ENCODE data around the gene TRIM9. TPM values are rescaled to one million over a fixed set of nuclear protein-coding genes. Genes with fewer than 3 reads are reported as not detected.
"Not testable (repeated sequence)": the region's sequence is repeated elsewhere in the genome, so short reads cannot be mapped to it uniquely, and the experiment has no call there.

TRIM9 gene
- total and polyA plus RNA-seq, 2 donors (not counting 3 experiments of a cell fraction or from before 2014, with no cell fraction given): not detected

DNA sequence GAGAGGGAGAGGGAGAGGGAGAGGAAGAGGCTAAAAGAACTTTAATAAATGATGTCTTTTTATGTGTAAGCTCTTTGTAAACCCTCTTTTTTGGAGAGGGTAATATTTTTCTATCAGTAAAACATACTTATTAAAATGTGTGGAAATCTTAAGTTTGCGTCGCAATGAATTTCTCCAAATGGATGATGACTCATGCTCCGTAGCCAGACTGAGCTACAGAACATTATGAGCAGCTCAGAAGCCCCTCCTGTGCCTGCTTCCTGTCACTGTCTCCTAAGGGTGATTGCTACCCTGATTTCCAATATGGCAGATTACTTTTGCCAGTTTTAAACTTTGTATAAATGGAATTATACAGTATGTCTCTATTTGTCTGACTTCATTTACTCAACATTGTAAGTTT is 137.6 kb downstream of the TRIM9 start:
- TF ChIP-seq JUN (IDR thresholded peaks at IDR 0.05; ENCODE audit: borderline replicate concordance, insufficient read depth, insufficient read length, low read depth) (no peak), FOS (IDR thresholded peaks at IDR 0.05; ENCODE audit: borderline replicate concordance, insufficient read depth, low read length) (peak; percentile 17)
- BruUV-seq (replicated peaks): no TSS peak
- POLR2A ChIA-PET: interaction anchor here (0.6 kb wide), 1 partner anchor 694 kb away, joined by 3 read pairs; the partner anchor contains the start of gene FRMD6

DNA sequence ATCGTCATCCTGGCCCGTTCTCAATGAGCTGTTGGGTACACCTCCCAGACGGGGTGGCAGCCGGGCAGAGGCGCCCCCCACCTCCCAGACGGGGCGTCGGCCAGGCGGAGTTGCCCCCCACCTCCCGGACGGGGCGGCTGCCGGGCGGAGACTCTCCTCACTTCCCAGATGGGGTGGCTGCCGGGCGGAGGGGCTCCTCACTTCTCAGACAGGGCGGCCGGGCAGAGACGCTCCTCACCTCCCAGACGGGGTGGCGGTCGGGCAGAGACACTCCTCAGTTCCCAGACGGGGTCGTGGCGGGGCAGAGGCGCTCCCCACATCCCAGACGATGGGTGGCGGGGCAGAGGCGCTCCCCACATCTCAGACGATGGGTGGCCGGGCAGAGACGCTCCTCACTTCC is 138.5 kb downstream of the TRIM9 start:
- intact Hi-C loops (cut with micrococcal nuclease): loop anchor here (5.0 kb wide), 1 partner anchor 141 kb away; the partner anchor contains the start of gene TRIM9
- H3K9me3 ChIP-seq (replicated peaks; ENCODE audit: control insufficient read depth, insufficient read depth, low read length); FAIRE-seq; BruUV-seq (replicated peaks); POLR2A ChIA-PET; H3K4me2 ChIP-seq (ENCODE audit: insufficient read depth, low read length); H3K9me1 ChIP-seq (replicated peaks; ENCODE audit: control insufficient read depth, extremely low read depth, insufficient read depth, low read length); dilution Hi-C loops (cut with MboI; ENCODE audit: extremely low pct_ligation_motif_present, low sequenced_read_pairs); H3K9ac ChIP-seq (replicated peaks; ENCODE audit: extremely low read depth, insufficient read depth, low read length); DNase-seq (ENCODE audit: low read depth, low spot score); H4K20me1 ChIP-seq (replicated peaks; ENCODE audit: control insufficient read depth, extremely low read depth, insufficient read depth, low read length); H2AFZ ChIP-seq (ENCODE audit: low read depth, low read length); CTCF ChIA-PET; H3K27ac ChIP-seq (ENCODE audit: insufficient read depth, low read depth, low read length); H3K79me2 ChIP-seq (ENCODE audit: control insufficient read depth, insufficient read depth, low read length); H3K27me3 ChIP-seq (ENCODE audit: control insufficient read depth in 2 of 2, insufficient read depth in 2 of 2, low read length in 2 of 2); H3K4me3 ChIP-seq (replicated peaks in 1 of 3; ENCODE audit: insufficient read depth in 1 of 3, low read depth in 1 of 3, low read length in 3 of 3); H3K36me3 ChIP-seq (ENCODE audit: control insufficient read depth in 2 of 2, extremely low read depth in 1 of 2, insufficient read depth in 2 of 2, low read length in 2 of 2): not testable (repeated sequence)
- peaks cover 22% of the 10 kb centered on the region for H3K4me1 ChIP-seq (ENCODE audit: control insufficient read depth, extremely low read depth, insufficient read depth, low read length)

More for the DNA sequence above, 137.6 kb downstream of the TRIM9 start:
- H3K27ac ChIP-seq (ENCODE audit: insufficient read depth, low read depth, low read length): no peak overlapping the region
- no peak overlapping the region for H3K4me3 ChIP-seq (replicated peaks in 1 of 3; ENCODE audit: insufficient read depth in 1 of 3, low read depth in 1 of 3, low read length in 3 of 3)
- no peak overlapping the region for H3K4me2 ChIP-seq (ENCODE audit: insufficient read depth, low read length)
- H3K9ac ChIP-seq (replicated peaks; ENCODE audit: extremely low read depth, insufficient read depth, low read length): no peak overlapping the region
- FAIRE-seq (no peak), DNase-seq (ENCODE audit: low read depth, low spot score) (no peak)
- peaks cover 31% of the 10 kb centered on the region for H3K4me1 ChIP-seq (ENCODE audit: control insufficient read depth, extremely low read depth, insufficient read depth, low read length)
- no peaks in the 10 kb centered on the region for H4K20me1 ChIP-seq (replicated peaks; ENCODE audit: control insufficient read depth, extremely low read depth, insufficient read depth, low read length)
- CTCF ChIA-PET: no interaction called here
- H3K27me3 ChIP-seq (ENCODE audit: control insufficient read depth in 2 of 2, insufficient read depth in 2 of 2, low read length in 2 of 2): no peaks in the 10 kb centered on the region
- H3K9me1 ChIP-seq (replicated peaks; ENCODE audit: control insufficient read depth, extremely low read depth, insufficient read depth, low read length): no peaks in the 10 kb centered on the region
- intact Hi-C loops (cut with micrococcal nuclease) (loop anchor here (5.0 kb wide), 1 partner anchor 140 kb away; the partner anchor contains the start of gene TRIM9), dilution Hi-C loops (cut with MboI; ENCODE audit: extremely low pct_ligation_motif_present, low sequenced_read_pairs) (no loop called here)
- H3K36me3 ChIP-seq (ENCODE audit: control insufficient read depth in 2 of 2, extremely low read depth in 1 of 2, insufficient read depth in 2 of 2, low read length in 2 of 2): no peaks in the 10 kb centered on the region
- no peak overlapping the region for H2AFZ ChIP-seq (ENCODE audit: low read depth, low read length)
- no peaks in the 10 kb centered on the region for H3K9me3 ChIP-seq (replicated peaks; ENCODE audit: control insufficient read depth, insufficient read depth, low read length)
- H3K79me2 ChIP-seq (ENCODE audit: control insufficient read depth, insufficient read depth, low read length): no peaks in the 10 kb centered on the region

Data from endothelial cell of umbilical vein (primary cell).